GM18507 (cell line): Measurements from ENCODE around the gene MIPOL1.

Experiments used
- DNase-seq: peaks from one replicate; pipeline ENCODE4 v3.0.0; 2011; ENCODE audit warnings: low read depth; ENCODE audit not compliant: insufficient read length; ENCODE audit errors: extremely low spot score
- FAIRE-seq: peaks from 2 replicates; lab custom pipeline; 2011; peaks lifted over from hg19 to GRCh38; lab: Jason Lieb, UNC

Gene MIPOL1

DNA sequence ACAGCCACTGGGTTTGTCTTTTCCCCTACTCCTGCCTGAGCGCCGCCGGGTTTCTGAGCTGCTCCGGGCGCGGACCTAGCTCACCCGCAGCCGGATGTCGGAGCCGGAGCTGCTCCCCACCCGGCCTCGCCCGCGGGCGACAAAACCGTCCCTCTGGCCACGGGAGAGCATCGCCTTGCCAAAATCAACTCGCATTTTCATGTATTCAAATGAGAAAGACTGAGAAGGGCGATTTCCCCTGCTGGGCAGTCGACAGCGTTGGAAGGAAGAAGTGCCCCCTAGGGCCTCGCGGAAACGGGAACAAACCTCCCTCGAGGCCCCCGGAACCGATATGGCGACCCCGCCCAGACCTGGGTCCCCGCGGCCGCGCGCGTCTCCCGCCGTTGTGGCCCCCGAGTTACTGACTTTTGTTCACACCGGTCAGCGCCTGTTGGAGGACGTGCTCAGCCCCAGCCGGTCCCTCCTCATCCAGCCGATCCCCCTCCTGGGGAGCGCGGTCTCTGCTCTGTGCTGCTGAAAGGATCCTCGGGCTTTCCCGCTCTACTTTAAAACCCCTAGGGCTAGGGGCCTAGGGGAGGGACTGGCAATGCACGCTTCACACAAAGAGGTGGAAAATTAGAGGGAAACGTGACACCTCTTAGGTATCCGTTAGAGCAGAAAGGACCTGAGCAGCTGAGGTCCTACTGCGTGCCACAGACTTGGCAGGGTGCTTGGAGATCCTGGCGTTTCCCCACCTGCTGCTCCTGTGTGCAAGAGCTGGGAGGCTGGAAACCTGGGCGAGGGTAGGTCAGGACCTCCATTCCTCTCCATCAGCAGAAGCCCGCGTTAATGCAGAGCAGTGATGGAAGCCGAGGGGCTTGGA is 402.0 kb downstream of the MIPOL1 start:
- FAIRE-seq (no peak), DNase-seq (no peak)

DNA sequence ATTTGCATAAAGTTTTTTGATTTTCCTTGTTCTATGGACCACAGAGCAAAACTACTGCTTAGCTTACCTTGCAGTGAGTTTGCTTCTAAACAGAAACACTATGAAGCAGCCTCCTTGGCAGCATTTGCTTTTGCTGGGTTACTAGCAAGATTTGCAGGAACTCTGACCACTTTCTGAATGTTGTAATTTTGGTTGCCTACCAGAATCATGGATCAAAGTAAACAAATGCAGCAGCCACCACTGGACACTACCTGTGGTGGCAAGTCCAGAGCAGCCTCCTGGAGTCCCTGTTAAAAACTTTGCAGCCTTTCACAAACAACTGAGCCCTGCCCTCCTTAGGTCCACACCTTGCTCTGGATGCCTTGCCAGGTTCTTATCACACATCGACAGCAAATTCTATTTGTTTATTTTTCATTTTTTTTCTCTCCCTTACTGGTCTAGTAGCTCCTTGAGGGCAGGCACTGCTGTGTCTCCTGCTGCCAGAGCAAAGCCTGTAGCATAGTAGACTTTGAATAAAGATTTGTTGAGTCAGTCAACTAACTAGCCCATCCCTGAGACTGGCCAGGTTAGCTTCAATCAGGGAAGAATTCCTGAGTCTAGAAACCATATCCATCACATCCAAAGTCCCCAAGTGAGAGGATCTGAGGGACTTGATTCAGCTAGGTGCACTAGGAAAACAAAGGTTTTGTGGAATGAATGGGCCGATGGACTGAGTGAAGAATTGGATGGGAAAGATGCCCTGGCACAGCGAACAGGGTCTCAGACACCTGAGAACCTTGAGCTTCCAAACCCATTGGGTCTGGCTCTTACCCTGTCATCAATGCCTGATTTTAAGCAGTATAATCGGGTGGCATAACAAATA is 403.4 kb downstream of the MIPOL1 start:
- DNase-seq = no peak
- no peak for FAIRE-seq

DNA sequence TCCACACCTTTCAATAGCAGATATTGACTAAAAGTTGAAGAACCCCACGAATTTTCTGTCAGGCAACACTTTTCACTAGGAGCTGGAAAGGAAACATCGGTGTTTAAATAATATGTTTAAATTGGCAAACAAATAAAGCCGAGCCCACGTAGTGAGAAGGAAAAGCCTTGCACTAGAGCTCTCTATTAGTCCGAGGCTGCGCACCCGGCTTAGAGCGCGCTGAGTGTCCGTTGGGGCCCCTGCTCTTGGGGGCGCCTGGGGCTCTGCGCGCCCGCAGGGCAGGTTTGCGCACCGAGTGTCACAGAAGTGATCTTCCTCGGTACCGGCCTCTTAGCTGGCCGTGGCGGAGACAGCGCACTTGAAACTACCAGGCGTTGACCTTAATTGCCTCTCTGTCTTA is 404.1 kb downstream of the MIPOL1 start:
- DNase-seq (no peak), FAIRE-seq (no peak)
